Ureter (tissue), 1 donor: ENCODE results near the gene LPXN. TPM values are rescaled to one million over a fixed set of nuclear protein-coding genes. Genes with fewer than 3 reads are reported as not detected.
"Not testable (repeated sequence)": the region's sequence is repeated elsewhere in the genome, so short reads cannot be mapped to it uniquely, and the experiment has no call there.

Experiments used
- DNase-seq: peaks from one replicate; pipeline ENCODE4 v3.0.0-alpha.2; 2020; ENCODE audit warnings: low spot score
- total RNA-seq: library from RNA; stranded (reverse); gene quantifications from one replicate; pipeline ENCODE4 v1.2.4, GENCODE V29; 2023
- donor health status: DM: yes; HTN: yes; CAD: no.

LPXN gene
- total RNA-seq, 1 donor from 2014 or later = 14.7 TPM

- DNase-seq = peak; percentile 95
Measured at GRCh38 chr11:58579192-58580129, 3.8 kb upstream of the LPXN start.

- peak; percentile 98 for DNase-seq
Measured at GRCh38 chr11:58578635-58579191, 3.1 kb upstream of the LPXN start, which contains the start of gene ZFP91. Gene ZFP91 (plus strand): TSS chr11:58579063. CDS start chr11:58579282, 219 bp downstream.

- peak; percentile 97 for DNase-seq
Measured at GRCh38 chr11:58578136-58578634, 2.5 kb upstream of the LPXN start.

- no peak for DNase-seq
Measured at GRCh38 chr11:58577555-58578135, 2.0 kb upstream of the LPXN start.

GRCh38 chr11:58576887-58577471 is 1.3 kb upstream of the LPXN start:
- DNase-seq = no peak

- no peak for DNase-seq
Measured at GRCh38 chr11:58574881-58575280, 775 bp downstream of the LPXN start.

GRCh38 chr11:58573451-58574104 is 2.1 kb downstream of the LPXN start:
- DNase-seq = no peak

- not testable (repeated sequence) for DNase-seq
Measured at GRCh38 chr11:58572906-58573305, 2.8 kb downstream of the LPXN start.

GRCh38 chr11:58567889-58568512 is 7.7 kb downstream of the LPXN start:
- DNase-seq = no peak

GRCh38 chr11:58564231-58564630 is 11.4 kb downstream of the LPXN start:
- DNase-seq = no peak

- no peak for DNase-seq
Measured at GRCh38 chr11:58562375-58562800, 13.3 kb downstream of the LPXN start.

GRCh38 chr11:58561394-58562098 is 14.1 kb downstream of the LPXN start:
- no peak for DNase-seq

- DNase-seq = no peak
Measured at GRCh38 chr11:58560842-58561241, 14.8 kb downstream of the LPXN start.

GRCh38 chr11:58549644-58550043 is 26.0 kb downstream of the LPXN start:
- DNase-seq = no peak

- no peak for DNase-seq
Measured at GRCh38 chr11:58546841-58547240, 28.8 kb downstream of the LPXN start.

- no peak for DNase-seq
Measured at GRCh38 chr11:58531865-58532341, 43.8 kb downstream of the LPXN start.

GRCh38 chr11:58530236-58530635 is 45.4 kb downstream of the LPXN start:
- no peak for DNase-seq

GRCh38 chr11:58527429-58527828 is 48.2 kb downstream of the LPXN start:
- DNase-seq = no peak

GRCh38 chr11:58526721-58527120 is 48.9 kb downstream of the LPXN start:
- no peak for DNase-seq

GRCh38 chr11:58525037-58525614 is 50.5 kb downstream of the LPXN start:
- no peak for DNase-seq
